GM19351 (cell line): Measurements from ENCODE around the gene ZBBX.

ENCODE experiments used
- ATAC-seq: cut with Tn5 transposase; IDR thresholded peaks from one replicate; pipeline ENCODE4 v1.9.1; 2021; ENCODE audit warnings: mild to moderate bottlenecking, moderate library complexity; ENCODE audit not compliant: unreplicated experiment

The ZBBX gene

GRCh38 chr3:167318996-167319615, 61.0 kb downstream of the ZBBX start:
- ATAC-seq: no peak

GRCh38 chr3:167318306-167318705, 61.8 kb downstream of the ZBBX start:
- ATAC-seq: peak; percentile 46

- ATAC-seq: no peak
These were observed 73.8 kb downstream of the ZBBX start for GRCh38 chr3:167306319-167306718.

GRCh38 chr3:167305340-167305890, 74.7 kb downstream of the ZBBX start:
- no peak for ATAC-seq

- no peak for ATAC-seq
These were observed 76.0 kb downstream of the ZBBX start for GRCh38 chr3:167304077-167304476.

DNA sequence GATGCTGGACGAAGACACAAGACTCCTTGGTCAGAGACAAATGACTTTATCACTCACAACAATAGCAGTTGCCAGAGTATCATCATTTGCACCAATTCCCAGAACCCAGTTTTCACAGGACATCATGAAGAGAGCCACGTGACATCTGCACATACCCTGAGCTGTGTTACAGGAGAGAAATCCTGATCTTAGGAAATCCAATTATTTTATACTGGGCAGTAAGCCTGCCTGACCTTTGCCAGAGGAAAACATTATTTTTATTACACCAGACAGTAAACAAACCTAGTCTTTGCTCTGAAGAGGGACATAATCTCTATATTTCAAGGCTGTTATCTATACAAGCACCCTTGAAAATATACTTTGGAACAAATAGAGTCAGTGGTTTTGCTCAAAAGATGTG, 77.4 kb downstream of the ZBBX start:
- no peak for ATAC-seq

DNA sequence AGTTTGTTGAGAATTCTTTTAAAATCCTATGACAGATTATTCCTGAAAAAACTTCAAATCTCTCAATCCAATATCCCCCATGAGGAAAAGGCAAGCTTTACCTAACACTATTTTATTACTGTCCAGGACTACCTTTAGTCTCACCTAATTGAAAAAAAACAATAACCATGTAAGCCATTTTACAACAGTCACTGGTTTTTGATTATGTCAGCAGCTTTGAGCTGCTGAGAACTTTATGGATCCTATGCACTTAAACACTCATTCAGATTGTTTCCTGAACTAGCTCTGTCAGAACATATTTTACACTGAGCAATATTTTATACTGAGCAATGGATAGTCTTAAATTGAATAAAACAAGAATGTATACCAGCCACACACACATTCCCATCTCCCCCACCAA, 79.9 kb downstream of the ZBBX start:
- no peak for ATAC-seq

GRCh38 chr3:167289435-167289834, 90.7 kb downstream of the ZBBX start:
- ATAC-seq: no peak

- no peak for ATAC-seq
These were observed 91.4 kb downstream of the ZBBX start for GRCh38 chr3:167288737-167289136.

- ATAC-seq: no peak
These were observed 92.8 kb downstream of the ZBBX start for GRCh38 chr3:167287308-167287707.

GRCh38 chr3:167274141-167274874, 105.8 kb downstream of the ZBBX start:
- no peak for ATAC-seq

DNA sequence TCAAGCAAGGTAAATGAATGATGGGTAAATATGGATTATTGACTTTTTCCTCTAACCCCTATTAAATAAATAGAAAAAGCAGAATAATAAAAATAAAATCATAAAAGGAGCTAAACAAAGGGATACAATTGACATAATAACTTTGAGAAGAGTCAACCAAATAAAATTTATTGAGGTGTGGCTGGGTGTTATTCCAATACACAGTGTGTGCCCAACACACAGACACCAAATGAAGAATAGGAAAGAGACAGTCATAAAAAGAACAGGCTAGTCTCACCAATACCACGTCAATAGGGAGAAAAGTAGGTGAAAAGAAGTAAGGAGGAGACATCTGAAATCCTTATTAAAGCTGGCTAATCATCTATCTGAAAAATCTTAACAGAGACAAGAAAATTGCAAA, 127.1 kb downstream of the ZBBX start:
- no peak for ATAC-seq

DNA sequence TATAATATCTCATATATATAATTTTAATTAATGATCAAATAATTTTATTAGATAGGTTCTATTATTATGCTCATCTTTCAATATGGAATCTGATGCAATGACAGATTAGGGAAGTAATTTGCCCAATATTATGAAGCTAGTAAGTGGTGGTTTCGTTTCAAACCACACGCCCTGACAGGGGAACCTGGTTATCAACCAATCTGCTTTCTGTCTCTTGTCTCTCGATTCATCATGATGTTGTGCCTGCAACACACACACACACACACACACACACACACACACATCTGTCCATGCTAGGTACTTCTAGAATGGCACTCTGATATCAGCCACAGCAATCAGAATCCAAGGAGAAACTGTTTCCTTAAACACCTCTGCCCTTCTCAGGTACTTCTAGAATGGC, 128.4 kb downstream of the ZBBX start:
- ATAC-seq: no peak

DNA sequence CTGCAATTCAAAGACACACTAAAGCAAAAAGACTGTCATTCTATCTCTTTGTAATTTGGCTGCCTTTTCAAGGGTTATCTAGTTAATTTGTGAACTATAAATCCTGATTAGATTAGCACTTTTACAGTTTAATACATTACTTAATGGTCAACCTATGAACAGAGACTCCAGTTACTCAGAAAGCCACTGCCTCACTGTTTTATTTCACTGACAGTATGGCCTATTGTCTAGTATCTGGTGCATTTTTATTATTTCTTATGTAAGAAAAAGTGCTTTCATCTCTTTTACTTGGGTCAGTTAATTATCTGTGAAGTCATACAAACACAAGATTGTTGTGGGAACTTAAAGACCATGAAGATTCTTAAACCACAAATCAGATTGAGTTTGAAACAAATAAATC, 133.8 kb downstream of the ZBBX start:
- no peak for ATAC-seq

DNA sequence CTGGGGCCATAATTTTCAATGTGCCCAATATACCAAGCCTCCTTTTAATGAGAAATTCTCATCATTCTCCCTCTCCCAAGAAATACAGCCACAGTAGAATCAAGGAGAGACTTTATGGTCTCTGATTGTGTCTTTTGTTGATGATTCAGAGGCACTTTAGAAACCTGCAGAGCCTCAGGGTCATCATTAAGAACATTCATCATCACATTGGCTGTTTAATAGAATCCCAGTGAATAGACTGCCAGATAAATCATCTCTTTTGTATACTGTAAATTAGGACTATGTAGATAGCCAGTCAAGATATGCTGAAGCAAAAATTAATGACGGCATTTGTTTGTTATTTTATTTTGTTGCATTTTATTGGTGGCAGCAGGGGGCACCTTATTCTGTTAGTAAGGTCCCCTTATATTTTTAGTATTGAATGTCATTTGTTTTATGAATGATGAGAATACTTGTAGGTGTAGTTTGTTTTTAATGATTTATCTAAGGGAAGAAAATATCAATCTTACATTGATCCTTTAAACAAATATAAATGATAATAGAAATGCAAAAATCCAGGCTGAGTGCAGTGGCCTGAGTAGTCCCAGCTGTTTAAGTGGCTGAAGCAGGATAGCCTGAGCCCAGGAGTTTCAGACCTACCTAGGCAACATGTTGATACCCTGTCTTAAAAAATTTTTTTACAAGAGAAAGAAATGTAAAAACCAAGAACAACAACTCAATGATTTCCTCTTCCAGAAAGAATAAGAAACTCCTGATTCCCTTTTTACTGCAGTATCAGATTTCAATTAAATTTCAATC, 138.8 kb downstream of the ZBBX start:
- no peak for ATAC-seq

- ATAC-seq: no peak
These were observed 152.0 kb downstream of the ZBBX start for GRCh38 chr3:167228135-167228534.

- no peak for ATAC-seq
These were observed 154.3 kb downstream of the ZBBX start for GRCh38 chr3:167225821-167226220.

- no peak for ATAC-seq
These were observed 171.1 kb downstream of the ZBBX start for GRCh38 chr3:167209011-167209410.

DNA sequence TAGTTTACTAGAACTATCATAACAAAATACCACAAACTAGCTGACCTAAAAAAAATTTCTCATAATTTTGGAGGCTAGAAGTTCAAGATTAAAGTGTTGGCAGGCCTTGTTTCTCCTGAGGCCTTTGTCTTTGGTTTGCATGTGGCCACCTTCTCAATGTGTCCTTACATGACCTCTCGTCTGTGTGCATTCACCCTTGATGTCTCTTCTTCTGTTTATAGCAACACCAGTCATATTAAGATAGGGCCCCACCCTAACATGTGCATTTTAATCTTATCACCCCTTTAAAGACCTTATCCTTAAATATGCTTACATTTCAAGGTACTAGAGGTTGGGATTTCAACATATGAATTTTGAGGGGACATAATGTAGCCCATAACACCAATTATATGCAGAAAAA, 177.0 kb downstream of the ZBBX start:
- no peak for ATAC-seq

DNA sequence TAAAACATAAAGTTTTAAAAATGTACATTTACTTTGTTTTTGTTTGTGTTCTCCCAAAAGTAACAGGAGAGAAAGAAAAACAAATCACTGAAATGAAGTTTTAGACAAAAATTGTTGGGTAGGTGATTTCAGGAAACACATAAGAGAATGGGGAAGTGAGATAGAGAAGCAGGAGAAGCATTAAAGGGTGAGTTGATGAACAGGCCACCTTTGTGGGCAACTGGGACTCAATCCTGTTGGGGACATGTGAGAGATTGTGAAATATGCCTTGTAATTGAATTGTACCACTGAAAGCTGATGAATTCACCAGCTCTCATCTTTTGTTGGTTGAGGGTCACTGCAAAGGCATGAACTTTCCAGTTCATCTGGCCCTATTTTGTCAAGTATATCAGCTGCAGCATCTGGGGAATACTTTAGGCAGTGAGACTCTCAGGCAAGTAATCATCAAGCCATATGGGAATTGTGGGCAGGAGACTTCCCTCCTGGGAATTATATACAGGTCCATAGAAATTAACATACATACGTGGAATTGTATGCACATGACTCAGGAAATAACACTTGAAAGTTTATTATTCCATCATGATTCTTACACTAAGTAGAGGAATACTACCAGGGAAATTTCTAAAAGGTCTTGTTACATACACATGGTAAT, 181.0 kb downstream of the ZBBX start:
- ATAC-seq: no peak
